PC-3 (cell line): ENCODE results near the gene TSPAN9. TPM values are rescaled to one million over a fixed set of nuclear protein-coding genes. Genes with fewer than 3 reads are reported as not detected.

Experiments
- ATAC-seq: fragments of 200-7000 bp; cut with Tn5 transposase; 2 replicates; pipeline ENCODE4 v1.9.1; 2020; ENCODE audit warnings: mild to moderate bottlenecking, moderate library complexity
- BruUV-seq: library from RNA; stranded (reverse); fragments of 400-500 nt; replicated peaks from 2 replicates; lab custom pipeline; 2021; lab: Mats Ljungman, UMichigan
- CTCF ChIA-PET: fragments of 300-600 bp; sonication (Branson Sonifier 250); formaldehyde crosslinking; loops from one replicate; lab custom pipeline; 2022; ENCODE audit warnings: antibody characterized with exemption; lab: Charles Lee
- POLR2A ChIA-PET: fragments of 300-600 bp; sonication (Branson Sonifier 250); formaldehyde crosslinking; loops from one replicate; lab custom pipeline; 2022; ENCODE audit warnings: antibody characterized with exemption; ENCODE audit not compliant: unreplicated experiment; lab: Charles Lee
- DNase-seq: peaks from one replicate; pipeline ENCODE4 v3.0.0-alpha.2; 2015
- H2AFZ ChIP-seq: fragments of 300-600 bp; sonication (generic); 2 replicates; pipeline ENCODE4 v1.6.0; 2016; ENCODE audit warnings: antibody characterized with exemption, low read length
- H3F3A ChIP-seq: fragments of 300-600 bp; sonication (generic); one replicate; pipeline ENCODE4 v1.6.0; 2017; ENCODE audit warnings: antibody characterized with exemption, low read length, control low read depth, mild to moderate bottlenecking; ENCODE audit not compliant: unreplicated experiment
- H3K27ac ChIP-seq: fragments of 300-600 bp; sonication (generic); 2 replicates; pipeline ENCODE4 v1.5.1; 2016; ENCODE audit warnings: mild to moderate bottlenecking, low read length
- H3K27me3 ChIP-seq: fragments of 300-600 bp; sonication (generic); 2 replicates; pipeline ENCODE4 v1.6.1; 2016; ENCODE audit warnings: low read length, mixed read lengths
- H3K36me3 ChIP-seq: fragments of 300-600 bp; sonication (generic); 2 replicates; pipeline ENCODE4 v1.6.1; 2016; ENCODE audit warnings: low read depth, mixed run types, low read length, mixed read lengths
- H3K4me1 ChIP-seq: fragments of 300-600 bp; sonication (generic); 2 replicates; pipeline ENCODE4 v1.5.1; 2016; ENCODE audit warnings: low read length; ENCODE audit not compliant: insufficient read depth
- H3K4me2 ChIP-seq: fragments of 300-600 bp; sonication (generic); 2 replicates; pipeline ENCODE4 v1.6.0; 2016; ENCODE audit warnings: low read length
- H3K4me3 ChIP-seq: fragments of 300-600 bp; sonication (generic); 2 replicates; pipeline ENCODE4 v1.5.1; 2016; ENCODE audit warnings: mild to moderate bottlenecking, low read length, mixed read lengths
- H3K79me2 ChIP-seq: fragments of 300-600 bp; sonication (generic); 2 replicates; pipeline ENCODE4 v1.6.1; 2017; ENCODE audit warnings: low read length, mixed read lengths
- H3K9ac ChIP-seq: fragments of 300-600 bp; sonication (generic); 2 replicates; pipeline ENCODE4 v1.6.0; 2016; ENCODE audit warnings: mild to moderate bottlenecking, low read length
- H3K9me2 ChIP-seq: fragments of 300-600 bp; sonication (generic); replicated peaks from 2 replicates; pipeline ENCODE4 v1.6.1; 2016; ENCODE audit warnings: mixed run types, low read length, mixed read lengths
- H3K9me3 ChIP-seq: fragments of 300-600 bp; sonication (generic); 2 replicates; pipeline ENCODE4 v1.6.1; 2016; ENCODE audit warnings: low read length, mixed read lengths
- H4K20me1 ChIP-seq: fragments of 300-600 bp; sonication (generic); 2 replicates; pipeline ENCODE4 v1.6.1; 2016; ENCODE audit warnings: low read length, mixed read lengths
- EZH2 ChIP-seq: fragments of 300-600 bp; sonication (generic); IDR thresholded peaks from one replicate; pipeline ENCODE4 v1.6.1; 2017; ENCODE audit warnings: antibody characterized with exemption, mild to moderate bottlenecking, low read length; ENCODE audit not compliant: unreplicated experiment
- EZH2phosphoT487 ChIP-seq: fragments of 300-600 bp; sonication (generic); IDR thresholded peaks from 2 replicates; pipeline ENCODE4 v1.6.1; 2018; ENCODE audit warnings: mild to moderate bottlenecking, antibody characterized with exemption, low read length, borderline replicate concordance
- intact Hi-C: fragments of 100-400 bp; cut with micrococcal nuclease; formaldehyde crosslinking; loops from 2 replicates; pipeline ENCODE4 v1.9.0; 2023
- total RNA-seq: library from RNA; depleted of rRNA; stranded (reverse); fragments of >200 nt; gene quantifications from 2 replicates; pipeline ENCODE4 v1.2.3, GENCODE V29; 2014
- TF ChIP-seq, protein P1 (sequence below): fragments of 300-600 bp; sonication (generic); conservative IDR thresholded peaks from 2 replicates; pipeline ENCODE4 v1.5.1; 2017; ENCODE audit warnings: antibody characterized with exemption, low read depth, mild to moderate bottlenecking, low read length

Gene TSPAN9
- total RNA-seq, 1 experiment from 2014 or later = 6.2 TPM

DNA sequence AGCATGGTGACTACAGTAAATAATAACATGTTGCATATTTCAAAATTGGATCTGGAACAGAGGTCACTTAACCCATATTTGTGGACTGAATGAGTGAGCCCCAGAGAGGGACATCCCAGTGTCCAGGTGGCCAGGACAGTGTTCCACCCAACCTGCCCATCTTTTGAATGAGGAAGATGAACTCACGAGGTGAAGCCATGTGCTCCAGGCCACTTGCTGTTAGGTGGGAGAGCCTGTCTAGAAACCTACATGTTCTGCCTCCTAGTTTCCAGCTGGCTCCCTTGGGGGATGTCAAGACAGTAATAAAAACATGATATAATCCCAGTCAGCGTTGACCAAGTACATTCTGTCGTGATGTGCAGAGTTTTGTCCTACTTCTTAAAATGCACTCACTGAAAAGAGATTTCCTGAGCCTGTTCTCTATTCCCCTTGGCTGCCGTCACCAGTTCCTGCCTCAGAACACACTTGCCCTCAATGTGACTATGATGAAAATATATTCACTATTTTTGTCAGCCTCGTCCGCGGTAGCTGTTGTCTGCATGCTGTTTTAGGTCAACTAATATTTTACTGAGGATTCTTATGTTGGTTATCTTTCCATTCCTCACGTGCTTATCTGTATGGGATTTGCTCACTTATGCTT, 25.7 kb downstream of the TSPAN9 start:
- H3K9me2 ChIP-seq = no peaks in the 10 kb centered on the region
- no peak overlapping the region for H2AFZ ChIP-seq
- no peak overlapping the region for H3K9ac ChIP-seq
- intact Hi-C loops = no loop called here
- ChIA-PET POLR2A (no interaction called here), CTCF (no interaction called here)
- no peak overlapping the region for H3K4me3 ChIP-seq
- DNase-seq = no peak
- no peak for TF ChIP-seq EZH2phosphoT487
- no peak for TF ChIP-seq EZH2
- TF ChIP-seq, protein P1, sequence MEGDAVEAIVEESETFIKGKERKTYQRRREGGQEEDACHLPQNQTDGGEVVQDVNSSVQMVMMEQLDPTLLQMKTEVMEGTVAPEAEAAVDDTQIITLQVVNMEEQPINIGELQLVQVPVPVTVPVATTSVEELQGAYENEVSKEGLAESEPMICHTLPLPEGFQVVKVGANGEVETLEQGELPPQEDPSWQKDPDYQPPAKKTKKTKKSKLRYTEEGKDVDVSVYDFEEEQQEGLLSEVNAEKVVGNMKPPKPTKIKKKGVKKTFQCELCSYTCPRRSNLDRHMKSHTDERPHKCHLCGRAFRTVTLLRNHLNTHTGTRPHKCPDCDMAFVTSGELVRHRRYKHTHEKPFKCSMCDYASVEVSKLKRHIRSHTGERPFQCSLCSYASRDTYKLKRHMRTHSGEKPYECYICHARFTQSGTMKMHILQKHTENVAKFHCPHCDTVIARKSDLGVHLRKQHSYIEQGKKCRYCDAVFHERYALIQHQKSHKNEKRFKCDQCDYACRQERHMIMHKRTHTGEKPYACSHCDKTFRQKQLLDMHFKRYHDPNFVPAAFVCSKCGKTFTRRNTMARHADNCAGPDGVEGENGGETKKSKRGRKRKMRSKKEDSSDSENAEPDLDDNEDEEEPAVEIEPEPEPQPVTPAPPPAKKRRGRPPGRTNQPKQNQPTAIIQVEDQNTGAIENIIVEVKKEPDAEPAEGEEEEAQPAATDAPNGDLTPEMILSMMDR = no peak
- no peak overlapping the region for H3K4me2 ChIP-seq
- BruUV-seq = no TSS peak
- H3K79me2 ChIP-seq = no peaks in the 10 kb centered on the region
- H4K20me1 ChIP-seq = no peaks in the 10 kb centered on the region
- no peaks in the 10 kb centered on the region for H3K27me3 ChIP-seq
- ATAC-seq = no peak
- no peak overlapping the region for H3K27ac ChIP-seq
- peaks cover 8% of the 10 kb centered on the region; the same call in 1 of the 2 replicates for H3K4me1 ChIP-seq
- no peaks in the 10 kb centered on the region for H3K36me3 ChIP-seq
- no peaks in the 10 kb centered on the region for H3F3A ChIP-seq
- H3K9me3 ChIP-seq = no peaks in the 10 kb centered on the region; the same call in 1 of the 2 replicates

GRCh38 chr12:3103806-3104205, 26.6 kb downstream of the TSPAN9 start:
- Histone ChIP-seq H3K79me2 (no peaks in the 10 kb centered on the region), H3K9me2 (no peaks in the 10 kb centered on the region), H3K4me2 (no peak overlapping the region), H3K36me3 (no peaks in the 10 kb centered on the region), H3K27ac (no peak overlapping the region), H3F3A (no peaks in the 10 kb centered on the region), H2AFZ (no peak overlapping the region), H4K20me1 (no peaks in the 10 kb centered on the region), H3K9me3 (no peaks in the 10 kb centered on the region; the same call in 1 of the 2 replicates), H3K27me3 (no peaks in the 10 kb centered on the region), H3K4me1 (peaks cover 8% of the 10 kb centered on the region; the same call in 1 of the 2 replicates), H3K4me3 (no peak overlapping the region), H3K9ac (no peak overlapping the region)
- no peak for ATAC-seq
- intact Hi-C loops = no loop called here
- CTCF ChIA-PET = no interaction called here
- BruUV-seq = no TSS peak
- DNase-seq = no peak
- POLR2A ChIA-PET = no interaction called here
- TF ChIP-seq EZH2 (no peak), EZH2phosphoT487 (no peak)
- TF ChIP-seq, protein P1 = no peak

GRCh38 chr12:3105690-3106479, 28.7 kb downstream of the TSPAN9 start:
- intact Hi-C loops = no loop called here
- BruUV-seq = no TSS peak
- H3F3A ChIP-seq = no peaks in the 10 kb centered on the region
- ATAC-seq (no peak), DNase-seq (no peak)
- no peaks in the 10 kb centered on the region for H3K9me2 ChIP-seq
- no peaks in the 10 kb centered on the region for H3K9me3 ChIP-seq
- H3K27me3 ChIP-seq = no peaks in the 10 kb centered on the region
- H3K27ac ChIP-seq = no peak overlapping the region
- ChIA-PET POLR2A (no interaction called here), CTCF (no interaction called here)
- no peak overlapping the region for H3K4me3 ChIP-seq
- no peak overlapping the region for H2AFZ ChIP-seq
- H3K9ac ChIP-seq = no peak overlapping the region
- TF ChIP-seq, protein P1 = no peak
- no peak for TF ChIP-seq EZH2phosphoT487
- TF ChIP-seq EZH2 = no peak
- no peaks in the 10 kb centered on the region for H3K79me2 ChIP-seq
- no peaks in the 10 kb centered on the region for H4K20me1 ChIP-seq
- peaks cover 8% of the 10 kb centered on the region; the same call in 1 of the 2 replicates for H3K4me1 ChIP-seq
- no peak overlapping the region for H3K4me2 ChIP-seq
- no peaks in the 10 kb centered on the region for H3K36me3 ChIP-seq
